NCI-H1694 (cell line): ENCODE data around the gene SSBP2.
A peak's percentile ranks its signal among the peaks of the same experiment; 100 is the strongest.

Experiments
- DNase-seq: peaks from one replicate; lab custom pipeline; 2025; lab: John Stamatoyannopoulos, UW

Gene SSBP2

DNA sequence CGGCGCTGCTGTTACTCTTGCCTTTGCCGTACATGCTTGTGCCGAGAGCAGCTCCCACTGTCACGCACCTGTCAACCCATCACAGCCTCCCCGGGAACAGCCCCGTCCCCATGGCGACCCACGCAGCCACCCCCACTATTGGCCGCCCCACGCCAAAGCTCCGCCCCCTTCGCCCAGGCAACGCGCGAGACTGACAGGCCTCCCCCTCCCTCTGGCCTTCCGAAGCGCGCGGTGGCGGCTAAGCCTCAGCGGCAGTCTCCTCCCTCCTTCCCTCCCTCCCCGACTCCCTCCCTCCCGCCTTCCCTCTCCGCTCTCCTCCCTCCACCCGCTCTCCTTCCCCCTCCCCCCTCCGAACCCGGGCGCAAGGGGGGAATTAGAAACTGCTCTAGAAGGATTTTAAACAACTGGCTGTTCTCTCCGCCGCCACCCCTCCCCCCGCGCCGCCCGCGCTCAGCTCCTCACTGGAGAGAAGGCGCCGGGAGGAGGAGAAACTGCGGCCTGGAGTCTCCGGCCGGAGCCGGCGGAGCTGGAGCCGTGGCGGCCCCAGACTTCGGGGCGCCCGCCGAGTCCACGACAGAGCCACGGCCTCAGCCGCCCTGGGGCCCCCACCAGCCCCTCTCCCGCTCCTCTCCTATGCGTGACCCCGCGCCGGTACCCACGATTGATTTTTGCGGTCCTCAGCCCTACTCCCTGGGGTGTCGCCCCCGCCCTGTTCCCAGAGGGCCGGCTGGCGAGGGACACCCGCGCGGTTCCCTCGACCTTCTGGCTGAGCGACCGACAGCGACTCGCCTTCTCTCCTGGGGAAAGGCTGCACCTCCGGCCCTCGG, at the start of gene SSBP2:
SSBP2 (minus strand) TSS at position 89 of the 827 bp plus-strand sequence; CDS start at position 34, 55 bp downstream.
- peak; percentile 98 for DNase-seq

DNA sequence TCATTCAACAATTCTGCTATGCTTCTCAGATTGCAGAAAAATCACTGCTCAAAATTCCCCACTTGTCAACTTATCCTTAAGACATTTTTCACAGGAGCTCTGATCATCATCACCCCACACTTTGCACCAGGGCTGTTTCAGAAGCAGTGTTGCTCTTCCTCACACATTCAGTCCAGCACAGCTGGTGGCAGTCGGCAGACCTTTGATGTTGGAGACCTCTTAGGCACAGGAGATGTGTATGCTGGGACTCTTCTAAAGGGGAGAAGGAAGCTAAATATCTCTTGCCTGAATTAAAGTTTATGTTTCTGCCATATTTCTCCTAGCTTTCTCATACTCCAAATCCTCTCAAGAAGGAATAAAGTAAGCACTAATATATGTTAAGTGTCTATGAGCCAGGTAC, 44.8 kb upstream of the SSBP2 start:
- no peak for DNase-seq

DNA sequence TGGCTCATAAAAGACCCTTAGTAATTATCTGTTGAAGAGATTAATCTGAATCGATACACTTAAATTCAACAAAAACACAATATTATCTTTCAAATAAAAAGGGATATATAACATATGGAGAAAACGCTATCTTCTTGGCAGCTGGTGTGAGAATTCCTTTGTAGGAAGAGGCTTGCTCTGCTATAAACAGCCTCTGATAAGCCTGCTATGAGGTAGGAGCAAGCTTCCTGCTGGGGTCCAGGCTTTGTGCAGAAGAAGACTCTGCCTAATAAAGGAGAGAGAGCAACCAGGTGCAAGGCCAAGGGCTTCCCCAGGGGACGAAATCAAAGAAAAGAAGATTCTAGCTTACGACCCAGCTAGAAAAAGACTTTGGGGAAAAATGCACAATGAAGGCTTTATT, 43.3 kb upstream of the SSBP2 start:
- DNase-seq, result no peak

GRCh38 chr5:81790336-81790735, 39.4 kb upstream of the SSBP2 start:
- DNase-seq, result no peak

GRCh38 chr5:81789033-81789432, 38.1 kb upstream of the SSBP2 start:
- no peak for DNase-seq

- no peak for DNase-seq
Measured at GRCh38 chr5:81788329-81788728, 37.4 kb upstream of the SSBP2 start.

DNA sequence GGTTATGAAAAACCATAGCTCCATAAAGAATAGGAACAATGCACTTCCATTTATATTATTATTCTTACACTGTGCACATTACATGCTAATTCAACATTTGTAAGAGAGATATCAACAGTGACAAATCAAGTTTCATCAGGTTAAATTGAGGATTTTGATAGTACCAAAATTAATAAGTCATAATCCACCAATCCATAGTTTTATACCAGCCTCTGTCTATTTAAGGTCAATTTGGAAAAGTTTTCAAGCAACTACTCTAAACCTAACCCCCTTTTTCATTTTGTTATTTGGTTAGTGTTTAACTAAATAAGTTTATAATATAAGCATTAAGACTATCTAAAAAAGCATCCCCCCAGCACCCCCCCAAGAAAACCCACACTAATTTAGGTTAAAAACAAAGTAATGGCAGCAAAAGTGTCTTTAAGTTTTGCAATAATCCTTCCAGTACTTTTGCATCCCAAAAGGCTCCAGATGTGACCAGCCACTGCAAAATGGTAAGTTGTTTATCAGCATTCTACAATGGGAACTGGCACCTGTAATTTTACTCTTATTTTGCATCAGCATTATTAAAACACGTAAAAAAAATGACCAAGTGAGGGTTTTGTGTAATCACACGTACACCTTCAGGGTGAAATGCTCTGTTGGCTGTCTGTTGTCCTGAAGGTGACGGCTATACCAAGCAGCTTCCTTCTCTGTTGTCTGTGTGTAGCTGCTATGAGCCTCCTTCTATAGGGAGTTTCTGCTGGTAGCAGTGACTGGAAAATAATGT, 36.8 kb upstream of the SSBP2 start:
- peak; percentile 17 for DNase-seq

DNA sequence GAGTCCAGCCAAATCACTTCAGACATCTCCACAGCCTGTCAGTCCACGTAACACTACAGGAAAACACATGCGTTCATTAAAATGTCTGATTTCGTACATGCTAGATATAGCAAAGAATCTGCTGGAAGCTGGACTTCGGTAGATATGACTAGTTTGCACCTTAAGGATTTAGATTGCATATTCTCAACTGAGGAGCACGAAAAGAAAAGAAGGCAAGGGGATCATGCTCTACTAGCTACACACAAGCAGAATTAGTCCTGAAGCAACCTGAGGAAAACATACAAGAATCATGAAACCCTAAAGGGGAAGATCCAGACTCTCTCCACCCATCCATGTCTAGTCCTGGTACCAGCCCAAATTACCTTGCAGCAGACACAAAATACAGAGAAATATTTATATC, 36.1 kb upstream of the SSBP2 start:
- DNase-seq, result no peak

GRCh38 chr5:81786496-81786895, 35.6 kb upstream of the SSBP2 start:
- DNase-seq, result no peak

DNA sequence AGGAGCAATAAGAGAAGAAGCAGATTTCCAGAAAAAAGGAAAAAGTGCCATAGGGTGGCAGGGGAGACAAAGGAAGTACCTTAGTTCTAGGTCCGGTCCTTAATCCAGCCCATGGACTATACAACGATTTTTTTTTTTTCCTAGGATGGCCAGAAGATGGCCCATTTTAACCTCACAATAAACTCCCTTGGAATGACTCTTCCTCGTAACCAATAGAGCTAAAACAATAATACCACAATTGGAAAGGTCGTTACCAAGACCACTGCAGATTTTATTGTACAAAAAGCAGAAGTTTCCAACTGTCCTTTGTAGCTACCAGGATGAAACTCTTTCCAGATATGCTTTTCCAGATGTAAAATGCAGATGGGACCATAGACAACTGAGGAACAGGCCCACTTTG, 34.4 kb upstream of the SSBP2 start:
- DNase-seq, result no peak

GRCh38 chr5:81783401-81783800, 32.5 kb upstream of the SSBP2 start:
- DNase-seq, result no peak

DNA sequence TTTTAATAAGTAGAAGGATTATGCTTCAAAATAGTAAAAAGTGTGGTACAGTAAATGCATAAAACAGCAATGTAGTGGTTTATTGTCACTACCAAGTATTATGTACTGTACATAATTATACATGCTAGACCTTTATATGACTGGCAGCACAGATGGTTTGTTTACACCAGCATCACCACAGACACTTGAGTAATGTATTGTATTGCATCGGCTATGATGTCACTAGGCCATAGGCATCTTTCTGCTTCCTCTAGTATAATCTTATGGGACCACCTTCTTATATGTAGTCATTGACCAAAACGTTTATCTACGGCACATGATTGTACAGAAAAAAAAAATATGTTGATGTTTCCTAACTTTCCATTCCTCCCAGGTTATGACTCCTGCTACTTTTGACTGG, 31.9 kb upstream of the SSBP2 start:
- DNase-seq, result no peak

- DNase-seq, result no peak
Measured at GRCh38 chr5:81779916-81780266, 29.0 kb upstream of the SSBP2 start.

- DNase-seq, result peak; percentile 42
Measured at GRCh38 chr5:81779125-81779915, 28.4 kb upstream of the SSBP2 start.

- DNase-seq, result no peak
Measured at GRCh38 chr5:81778642-81779041, 27.7 kb upstream of the SSBP2 start.

DNA sequence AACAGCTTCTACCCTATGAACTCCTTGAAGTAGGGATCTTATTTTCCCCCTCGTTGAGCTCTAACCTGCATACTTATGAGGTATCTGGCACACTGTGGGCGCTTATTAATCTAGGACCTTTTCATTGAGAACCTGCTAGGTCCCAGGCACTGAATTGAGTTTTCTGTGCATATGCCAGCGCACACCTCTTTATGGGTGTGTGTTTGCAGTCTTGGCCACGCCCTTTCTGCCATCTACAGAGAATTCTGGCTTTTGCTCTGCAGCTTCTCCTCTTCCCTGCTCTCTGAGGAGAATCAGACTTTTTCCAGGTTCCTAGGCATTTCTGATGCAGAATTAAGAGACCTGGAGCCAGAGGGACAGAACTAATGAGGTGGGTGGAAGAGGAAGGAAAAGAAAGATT, 25.4 kb upstream of the SSBP2 start:
- no peak for DNase-seq

GRCh38 chr5:81774374-81774773, 23.5 kb upstream of the SSBP2 start:
- no peak for DNase-seq

- no peak for DNase-seq
Measured at GRCh38 chr5:81773574-81773973, 22.7 kb upstream of the SSBP2 start.

DNA sequence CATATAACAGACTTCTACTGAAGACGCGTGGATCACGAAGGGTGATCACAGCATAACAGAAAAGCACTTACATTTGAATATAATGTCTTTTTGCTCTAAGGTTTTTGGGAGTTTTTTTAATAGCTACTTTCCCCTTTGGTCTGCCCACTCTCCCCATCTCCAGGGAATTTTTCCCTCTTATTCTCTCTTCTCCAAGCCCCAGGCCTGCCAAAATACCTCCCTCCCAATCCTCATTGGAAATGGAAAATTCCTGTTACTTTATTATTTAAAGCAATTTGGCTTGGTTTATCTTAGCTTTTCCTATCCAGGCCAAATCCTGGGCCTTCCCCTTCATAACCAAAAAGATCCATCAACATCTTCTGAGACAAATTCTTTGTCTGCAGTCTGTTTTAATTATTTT, 22.3 kb upstream of the SSBP2 start:
- no peak for DNase-seq

GRCh38 chr5:81772488-81772887, 21.6 kb upstream of the SSBP2 start:
- DNase-seq, result no peak

- no peak for DNase-seq
Measured at GRCh38 chr5:81768935-81769452, 18.1 kb upstream of the SSBP2 start.

DNA sequence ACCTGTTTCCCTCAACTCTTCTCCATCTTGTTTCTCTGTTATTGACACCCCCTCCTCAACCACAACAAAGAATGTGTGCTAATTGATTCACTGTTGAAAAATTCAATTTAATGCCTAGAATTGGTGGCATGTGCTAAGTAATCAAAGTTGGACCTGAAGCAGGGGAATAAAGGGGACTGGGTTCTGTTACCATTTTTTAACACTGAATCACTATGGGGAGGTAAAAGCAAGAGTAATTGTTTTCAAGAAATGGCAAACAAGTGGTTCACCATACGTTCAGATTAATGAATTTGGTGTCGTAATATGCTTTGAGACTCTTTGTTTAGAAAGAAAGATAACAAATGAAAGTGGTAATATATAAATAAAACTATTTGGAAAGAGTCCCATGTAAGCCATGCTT, 17.0 kb upstream of the SSBP2 start:
- no peak for DNase-seq
